Stomach (tissue), 4 donors: Measurements from ENCODE around the gene MAP3K10.

ENCODE experiments used
- CTCF ChIP-seq, 7 experiments: fragments of 450-650 bp in 4 of 7; fragments of 200-600 bp in 3 of 7; sonication (generic) in 3 of 7; IDR thresholded peaks; one replicate each; pipeline ENCODE4 v1.5.1; 2016 to 2019; ENCODE audit warnings: antibody characterized with exemption in 7 of 7, control low read depth in 2 of 7, mild to moderate bottlenecking in 1 of 7
- EP300 ChIP-seq: sonication (generic); formaldehyde crosslinking; IDR thresholded peaks from one replicate; pipeline ENCODE4 v1.6.1; 2017; ENCODE audit warnings: antibody characterized with exemption
- POLR2A ChIP-seq, 4 donors: fragments of 450-650 bp; IDR thresholded peaks; one replicate each; pipeline ENCODE4 v1.6.1; 2016; ENCODE audit warnings: antibody characterized with exemption in 4 of 4, control low read depth in 2 of 4, mild to moderate bottlenecking in 1 of 4, moderate library complexity in 1 of 4
- POLR2AphosphoS5 ChIP-seq, 3 donors: sonication (generic); formaldehyde crosslinking; IDR thresholded peaks; one replicate each; pipeline ENCODE4 v1.6.1; 2016; ENCODE audit warnings: antibody characterized with exemption in 3 of 3

- TF ChIP-seq CTCF (IDR thresholded peaks at IDR 0.05), result no peak
- no peak for TF ChIP-seq EP300
- no peak for TF ChIP-seq POLR2A (IDR thresholded peaks at IDR 0.05)
- TF ChIP-seq POLR2AphosphoS5 (IDR thresholded peaks at IDR 0.05), result no peak
Observed at GRCh38 chr19:40144947-40145748, 46.1 kb upstream of the MAP3K10 start.
